HAP-1 (cell line): ENCODE data around the gene LAMB3.

Experiments
- DNase-seq, 2 experiments: peaks; one replicate each; pipeline ENCODE4 v3.0.0-alpha.2; 2016 to 2020; ENCODE audit warnings: low spot score in 2 of 2
- H3K27me3 ChIP-seq: fragments of 250-450 bp; sonication (Bioruptor Pico); 2 replicates; pipeline ENCODE4 v1.5.1; 2020; ENCODE audit warnings: low read depth, mild to moderate bottlenecking, moderate library complexity
- H3K36me3 ChIP-seq: fragments of 250-450 bp; sonication (Bioruptor Pico); replicated peaks from 2 replicates; pipeline ENCODE4 v1.5.1; 2020; ENCODE audit warnings: mild to moderate bottlenecking
- H3K4me1 ChIP-seq: fragments of 250-450 bp; sonication (Bioruptor Pico); 2 replicates; pipeline ENCODE4 v1.5.1; 2020; ENCODE audit warnings: mild to moderate bottlenecking
- H3K4me3 ChIP-seq: fragments of 250-450 bp; sonication (Bioruptor Pico); 2 replicates; pipeline ENCODE4 v1.5.1; 2020; ENCODE audit warnings: mild to moderate bottlenecking, moderate library complexity
- H3K9me3 ChIP-seq: fragments of 250-450 bp; sonication (Bioruptor Pico); 2 replicates; pipeline ENCODE4 v1.5.1; 2020; ENCODE audit warnings: mild to moderate bottlenecking, moderate library complexity
- in situ Hi-C: fragments of 300-500 bp; cut with MboI; formaldehyde crosslinking; loops from 3 replicates; pipeline ENCODE4 v1.14.3; 2020; ENCODE audit warnings: low sequenced_read_pairs, inconsistent platforms, mixed read lengths

The LAMB3 gene

DNA sequence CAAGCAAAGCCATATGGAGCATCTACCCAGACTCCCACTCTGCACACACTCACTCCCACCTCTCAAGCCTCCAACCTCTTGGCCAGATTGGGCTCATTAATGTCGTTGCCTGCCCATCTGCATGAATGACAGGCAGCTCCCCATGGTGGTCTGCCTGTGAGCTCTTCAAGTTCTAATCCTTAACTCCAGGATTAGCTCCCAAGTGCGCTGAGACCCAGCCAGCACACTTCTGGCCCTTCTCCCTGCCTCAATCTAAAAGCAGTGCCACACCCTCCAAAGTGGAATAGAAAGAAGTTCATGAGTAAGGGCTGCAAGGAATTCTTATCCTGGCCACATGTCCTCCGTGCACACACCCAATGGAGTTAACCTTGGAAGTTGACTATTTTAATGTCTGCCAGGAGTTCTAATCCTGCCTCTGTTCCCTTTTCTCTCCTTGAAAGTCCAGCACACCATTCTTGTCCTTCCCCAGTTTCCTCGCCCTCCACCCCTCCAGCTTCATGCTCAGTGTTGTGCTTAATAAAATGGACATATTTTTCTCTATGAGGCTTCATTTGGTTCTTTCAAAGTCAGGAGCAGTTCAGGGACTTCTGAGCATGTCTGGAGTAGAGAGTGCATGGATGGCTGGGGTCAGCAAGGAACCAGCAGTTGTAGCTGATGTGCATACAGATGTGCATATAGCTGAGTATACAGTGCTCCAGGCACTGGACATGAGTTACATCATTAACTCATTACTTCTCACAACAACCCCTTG is 38.6 kb downstream of the LAMB3 start:
- no peak overlapping the region for H3K4me3 ChIP-seq
- H3K4me1 ChIP-seq: no peaks in the 10 kb centered on the region
- no peaks in the 10 kb centered on the region for H3K36me3 ChIP-seq
- H3K27me3 ChIP-seq: peaks cover 3% of the 10 kb centered on the region; the same call in 1 of the 2 replicates
- DNase-seq: no peak
- no peaks in the 10 kb centered on the region for H3K9me3 ChIP-seq
- in situ Hi-C loops: no loop called here

DNA sequence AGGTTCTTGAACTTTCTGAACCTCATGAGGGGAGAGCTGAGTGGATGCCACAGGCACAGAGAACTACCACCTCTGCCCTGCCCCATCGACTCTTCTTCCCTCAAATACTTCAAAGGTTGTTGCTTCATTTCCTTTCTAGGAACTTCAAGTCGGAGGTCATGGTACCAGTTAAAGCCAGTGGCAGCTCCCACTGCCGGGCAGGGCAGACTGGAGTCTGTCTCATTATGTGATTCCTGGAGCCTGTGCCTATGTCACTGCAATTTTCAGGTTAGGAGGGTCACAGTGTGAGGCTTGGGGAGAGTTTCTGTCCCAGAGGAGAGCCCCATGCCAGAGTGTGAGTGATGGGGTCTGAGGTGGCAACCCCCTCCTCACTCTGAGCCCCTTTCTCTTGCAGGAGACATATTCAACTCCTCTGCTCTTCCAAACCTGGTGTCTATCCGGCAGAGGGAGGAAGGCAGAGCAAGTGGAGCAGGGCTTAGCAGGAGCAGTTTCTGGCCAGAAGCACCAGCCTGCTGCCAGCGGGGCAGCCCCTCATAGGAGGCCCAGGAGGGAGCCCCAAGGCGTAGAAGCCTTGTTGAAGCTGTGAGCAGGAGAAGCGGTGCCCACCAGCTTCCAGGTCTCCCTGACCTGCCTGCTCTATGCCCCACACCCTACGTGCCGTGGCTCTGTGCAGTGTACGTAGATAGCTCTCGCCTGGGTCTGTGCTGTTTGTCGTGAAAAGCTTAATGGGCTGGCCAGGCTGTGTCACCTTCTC is 39.4 kb downstream of the LAMB3 start:
- Histone ChIP-seq H3K27me3 (peaks cover 3% of the 10 kb centered on the region; the same call in 1 of the 2 replicates), H3K4me3 (no peak overlapping the region), H3K4me1 (no peaks in the 10 kb centered on the region), H3K9me3 (no peaks in the 10 kb centered on the region), H3K36me3 (no peaks in the 10 kb centered on the region)
- no peak for DNase-seq
- in situ Hi-C loops: no loop called here

DNA sequence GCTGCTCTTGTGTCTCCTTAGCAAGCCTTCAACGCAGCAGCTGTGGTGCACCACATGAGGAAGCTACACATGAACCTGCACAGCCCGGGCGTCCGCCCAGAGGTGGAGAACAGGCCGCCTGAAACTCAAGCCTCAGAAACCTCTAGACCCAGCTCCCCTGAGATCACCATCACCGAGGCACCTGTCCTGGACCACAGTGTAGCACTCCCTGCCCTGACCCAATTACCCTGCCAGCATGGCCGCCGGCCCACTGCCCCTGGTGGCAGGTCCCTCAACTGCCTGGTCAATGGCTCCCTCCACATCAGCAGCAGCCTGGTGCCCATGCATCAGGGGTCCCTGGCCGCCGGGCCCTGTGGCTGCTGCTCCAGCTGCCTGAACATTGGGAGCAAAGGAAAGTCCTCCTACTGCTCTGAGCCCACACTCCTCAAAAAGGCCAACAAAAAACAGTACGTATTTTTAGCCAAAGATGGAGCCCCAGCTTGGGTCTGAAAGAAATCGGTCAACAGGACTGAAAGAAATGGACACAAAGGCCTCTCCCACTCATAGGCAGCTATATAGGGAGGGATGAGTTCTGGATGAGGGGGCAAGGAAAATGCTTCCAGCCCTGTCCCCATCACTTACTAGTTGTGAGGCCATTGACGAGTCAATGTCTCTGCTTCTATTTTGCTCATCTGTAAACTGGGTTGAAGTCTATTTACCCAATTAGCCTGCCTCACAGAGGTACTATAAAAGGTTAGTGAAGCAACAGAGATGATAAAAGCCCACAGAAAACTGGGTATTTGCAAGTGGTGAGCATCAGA is 40.3 kb downstream of the LAMB3 start:
- H3K4me1 ChIP-seq: no peaks in the 10 kb centered on the region
- H3K27me3 ChIP-seq: peaks cover 3% of the 10 kb centered on the region; the same call in 1 of the 2 replicates
- H3K9me3 ChIP-seq: no peaks in the 10 kb centered on the region
- H3K4me3 ChIP-seq: no peak overlapping the region
- no peaks in the 10 kb centered on the region for H3K36me3 ChIP-seq
- DNase-seq: no peak
- in situ Hi-C loops: no loop called here

DNA sequence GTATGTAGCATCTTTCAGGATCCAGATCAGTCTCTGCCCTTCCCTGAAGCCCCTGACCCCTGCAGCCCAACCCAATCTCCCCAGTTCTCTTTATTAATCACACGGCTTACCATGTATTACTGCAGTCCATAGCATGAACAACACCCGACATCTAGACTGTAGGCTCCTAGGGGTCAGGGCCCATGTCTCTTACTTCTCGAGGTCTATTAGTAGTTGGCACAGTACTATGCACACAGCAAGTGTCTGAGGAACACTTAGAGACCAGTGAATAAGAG is 41.7 kb downstream of the LAMB3 start:
- peaks cover 3% of the 10 kb centered on the region; the same call in 1 of the 2 replicates for H3K27me3 ChIP-seq
- no peak for DNase-seq
- H3K36me3 ChIP-seq: no peaks in the 10 kb centered on the region
- H3K4me1 ChIP-seq: no peaks in the 10 kb centered on the region
- in situ Hi-C loops: no loop called here
- H3K4me3 ChIP-seq: no peak overlapping the region
- H3K9me3 ChIP-seq: no peaks in the 10 kb centered on the region

DNA sequence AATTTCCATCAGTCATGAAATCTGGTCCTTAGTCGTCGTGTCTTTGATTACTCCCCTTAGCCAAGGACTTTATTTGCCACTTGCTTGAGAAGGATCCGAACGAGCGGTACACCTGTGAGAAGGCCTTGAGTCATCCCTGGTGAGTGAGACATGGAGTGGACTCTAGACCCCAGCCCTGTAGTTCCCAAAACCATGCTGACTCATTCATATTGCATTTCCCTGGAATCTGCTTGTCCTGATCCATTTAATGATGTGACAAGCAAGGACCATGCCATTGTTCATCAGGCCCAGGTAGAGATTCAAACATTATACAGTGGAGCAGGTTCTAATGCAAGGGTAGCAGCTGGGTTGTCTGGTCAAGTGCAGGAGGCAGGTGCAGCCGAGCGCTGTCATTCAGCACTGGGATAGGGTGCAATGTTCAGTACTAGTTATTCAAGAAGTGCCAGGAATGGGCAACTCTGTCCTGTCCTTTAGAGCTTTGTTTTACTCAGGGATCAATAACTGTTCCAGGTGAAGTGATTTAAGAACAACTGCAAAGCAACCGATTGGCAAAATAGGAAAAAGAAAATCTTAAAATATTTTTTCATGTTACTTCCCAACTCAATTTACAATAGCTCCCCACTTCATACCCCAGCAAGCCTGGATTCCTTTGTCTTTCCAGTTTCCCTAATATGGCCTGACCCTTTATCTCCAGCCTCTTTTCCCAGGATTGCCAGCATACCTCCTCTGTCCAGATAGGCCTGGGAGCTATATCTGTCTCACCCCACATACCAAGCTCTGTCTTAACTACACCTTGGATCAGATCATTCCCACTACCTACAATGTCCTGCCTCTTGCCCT is 42.2 kb downstream of the LAMB3 start:
- H3K36me3 ChIP-seq: no peaks in the 10 kb centered on the region
- H3K9me3 ChIP-seq: no peaks in the 10 kb centered on the region
- no peak overlapping the region for H3K4me3 ChIP-seq
- DNase-seq: no peak
- peaks cover 3% of the 10 kb centered on the region; the same call in 1 of the 2 replicates for H3K27me3 ChIP-seq
- H3K4me1 ChIP-seq: no peaks in the 10 kb centered on the region
- in situ Hi-C loops: no loop called here

DNA sequence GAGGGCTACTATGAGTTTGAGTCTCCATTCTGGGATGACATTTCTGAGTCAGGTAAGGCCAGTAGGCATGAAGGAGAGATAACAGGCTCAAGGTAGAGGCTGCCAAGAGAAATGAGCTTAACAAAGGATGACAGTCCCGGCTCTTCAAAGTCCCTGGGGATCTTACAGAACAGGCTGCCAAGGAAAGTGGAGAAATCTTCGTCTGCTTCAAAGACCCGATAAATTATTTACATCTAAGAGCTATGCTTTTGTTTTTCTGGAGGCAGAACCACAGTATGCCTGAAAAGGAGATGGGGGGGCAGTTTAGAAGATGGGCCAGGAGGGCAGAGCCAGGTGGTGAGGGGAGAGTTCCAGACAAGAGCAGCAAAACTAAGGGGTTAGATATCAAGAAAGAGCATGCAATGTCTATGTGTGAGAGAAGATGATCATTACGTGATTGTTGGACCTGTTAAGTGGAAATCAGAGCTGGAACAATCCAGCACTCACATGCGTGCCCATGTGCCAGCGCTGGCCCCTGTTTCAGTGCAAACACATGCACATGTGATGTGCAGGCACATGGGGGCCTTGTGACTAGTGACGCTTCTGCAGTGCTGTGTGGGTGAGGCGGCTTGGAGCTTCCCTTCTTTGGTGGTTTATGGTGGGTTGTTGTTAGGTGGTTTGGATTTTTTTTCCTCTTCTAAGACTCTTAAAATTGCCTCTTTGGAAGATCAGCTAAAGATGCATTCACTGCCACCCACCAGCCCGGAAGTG is 43.0 kb downstream of the LAMB3 start:
- in situ Hi-C loops: no loop called here

DNA sequence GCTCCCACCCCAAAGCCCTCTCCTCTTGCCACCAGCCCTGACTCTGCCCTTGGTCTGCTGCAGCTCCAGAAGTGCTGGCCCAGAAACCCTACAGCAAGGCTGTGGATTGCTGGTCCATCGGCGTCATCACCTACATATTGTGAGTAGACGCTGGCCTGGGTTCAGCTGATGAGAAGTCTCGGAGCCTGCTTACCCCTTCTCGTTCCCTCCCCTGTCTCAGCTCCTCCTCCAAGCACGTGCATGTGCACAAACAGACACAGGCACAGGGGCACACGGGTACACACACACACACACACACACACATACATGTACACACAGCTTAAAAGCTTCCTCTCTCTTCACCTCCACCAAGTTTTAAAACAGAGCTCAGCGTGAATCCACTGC is 44.4 kb downstream of the LAMB3 start:
- Histone ChIP-seq H3K27me3 (peaks cover 3% of the 10 kb centered on the region; the same call in 1 of the 2 replicates), H3K36me3 (no peaks in the 10 kb centered on the region), H3K9me3 (no peaks in the 10 kb centered on the region), H3K4me3 (no peak overlapping the region), H3K4me1 (no peaks in the 10 kb centered on the region)
- DNase-seq: no peak
- in situ Hi-C loops: no loop called here

More for the DNA sequence above, 43.0 kb downstream of the LAMB3 start:
- no peak for DNase-seq
- H3K36me3 ChIP-seq: no peaks in the 10 kb centered on the region
- H3K27me3 ChIP-seq: peaks cover 3% of the 10 kb centered on the region; the same call in 1 of the 2 replicates
- H3K4me1 ChIP-seq: no peaks in the 10 kb centered on the region
- no peaks in the 10 kb centered on the region for H3K9me3 ChIP-seq
- H3K4me3 ChIP-seq: no peak overlapping the region

DNA sequence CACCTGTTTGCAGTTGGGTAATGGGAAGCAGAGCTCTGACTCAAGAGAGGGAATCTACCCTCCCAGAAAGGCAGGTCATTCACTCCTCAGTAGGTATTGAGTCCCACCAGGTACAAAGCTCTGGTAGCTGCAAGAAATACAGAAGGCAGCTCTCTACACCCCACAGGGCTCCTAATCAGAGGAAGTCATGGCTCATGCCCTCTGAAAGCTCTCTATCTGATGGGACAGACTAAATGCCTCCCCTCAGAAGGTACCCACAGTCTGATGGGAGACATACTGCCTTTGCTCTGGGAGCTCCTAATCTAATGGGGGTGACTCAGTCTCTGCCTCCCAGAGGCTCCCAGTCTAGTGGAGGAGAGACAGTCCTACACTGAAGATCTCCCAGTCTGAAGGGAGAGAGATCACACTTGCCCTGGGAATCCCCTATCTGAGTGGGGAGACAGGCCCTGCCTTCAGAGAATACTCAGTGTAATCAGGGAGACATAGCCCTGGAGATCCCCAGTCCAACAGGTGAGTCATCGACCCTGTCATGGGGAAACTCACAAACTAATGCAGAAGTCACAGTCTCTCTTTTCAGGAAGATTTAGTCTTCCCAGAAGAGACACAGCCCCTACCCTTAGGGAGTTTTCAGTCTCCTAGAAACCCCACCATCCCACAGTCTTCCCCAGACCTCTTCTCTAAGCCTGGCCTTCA is 45.0 kb downstream of the LAMB3 start:
- in situ Hi-C loops: no loop called here

DNA sequence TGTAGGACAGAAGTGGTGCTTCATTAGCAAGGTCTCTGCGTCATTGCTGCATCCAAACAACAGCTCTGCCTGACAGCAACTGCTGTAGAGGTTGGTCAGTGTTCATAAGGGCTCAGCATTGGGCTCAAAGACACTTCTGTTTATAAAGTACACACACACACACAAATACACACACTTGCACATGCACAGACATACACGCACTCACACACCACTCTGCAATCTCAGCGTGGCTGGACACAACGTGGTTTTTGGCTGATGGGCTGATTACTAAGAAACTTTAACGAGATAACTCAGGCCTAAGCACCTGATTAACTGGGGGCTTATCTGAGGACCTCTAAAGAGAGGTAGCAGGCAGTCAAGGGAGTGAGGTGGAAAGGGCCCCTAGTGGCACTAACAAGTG is 48.3 kb downstream of the LAMB3 start:
- Histone ChIP-seq H3K4me1 (no peaks in the 10 kb centered on the region), H3K36me3 (no peaks in the 10 kb centered on the region), H3K9me3 (no peaks in the 10 kb centered on the region), H3K4me3 (no peak overlapping the region), H3K27me3 (0 out of 2 replicates have a peak, but pooled peaks cover 2% of the 10 kb centered on the region)
- in situ Hi-C loops: no loop called here
- no peak for DNase-seq

More for the DNA sequence above, 45.0 kb downstream of the LAMB3 start:
- Histone ChIP-seq H3K4me1 (no peaks in the 10 kb centered on the region), H3K9me3 (no peaks in the 10 kb centered on the region), H3K36me3 (no peaks in the 10 kb centered on the region), H3K27me3 (peaks cover 3% of the 10 kb centered on the region; the same call in 1 of the 2 replicates), H3K4me3 (no peak overlapping the region)
- DNase-seq: no peak

DNA sequence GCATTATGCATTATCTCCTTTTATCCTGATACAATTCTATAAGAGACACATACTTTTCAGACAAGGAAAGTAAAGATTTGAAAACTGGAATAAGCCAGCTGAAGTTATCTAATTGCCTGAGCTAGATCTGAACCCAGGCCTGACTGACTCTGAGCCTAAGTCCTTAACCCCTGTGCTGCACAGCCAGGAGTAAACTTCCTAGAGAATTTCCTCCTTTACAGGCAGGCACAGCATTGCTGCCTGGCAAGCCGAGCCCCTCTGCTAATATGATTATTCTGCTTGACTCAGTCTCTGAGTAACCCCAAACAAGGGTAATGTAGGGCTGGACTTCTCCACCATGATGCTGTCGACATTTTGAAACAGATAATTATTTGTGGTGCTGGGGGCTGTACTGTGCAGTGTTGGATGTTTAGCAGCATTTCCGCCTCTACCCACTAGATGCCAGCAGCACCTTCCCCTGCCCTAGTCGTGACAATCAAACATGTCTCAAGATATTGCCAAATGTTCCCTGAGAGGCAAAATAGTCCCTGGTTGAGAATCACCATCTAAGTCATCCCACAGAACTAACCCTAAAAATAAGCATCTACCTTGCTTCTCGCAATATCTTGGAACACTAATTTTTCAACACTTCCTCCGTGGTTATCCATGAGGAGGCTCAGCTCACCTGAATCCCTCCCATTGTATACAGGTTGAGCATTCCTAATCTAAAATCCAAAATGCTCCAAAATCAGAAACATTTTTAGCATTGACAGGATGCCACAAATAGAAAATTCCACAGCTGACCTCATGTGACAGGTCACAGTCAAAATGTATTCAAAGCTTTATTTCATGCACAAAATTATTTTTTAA is 50.2 kb downstream of the LAMB3 start:
- H3K9me3 ChIP-seq: no peaks in the 10 kb centered on the region
- H3K4me1 ChIP-seq: no peaks in the 10 kb centered on the region
- in situ Hi-C loops: no loop called here
- H3K36me3 ChIP-seq: no peaks in the 10 kb centered on the region
- DNase-seq: peak in 1 of 2 experiments; percentile 17
- no peak overlapping the region for H3K4me3 ChIP-seq
- 0 out of 2 replicates have a peak, but pooled peaks cover 2% of the 10 kb centered on the region for H3K27me3 ChIP-seq

DNA sequence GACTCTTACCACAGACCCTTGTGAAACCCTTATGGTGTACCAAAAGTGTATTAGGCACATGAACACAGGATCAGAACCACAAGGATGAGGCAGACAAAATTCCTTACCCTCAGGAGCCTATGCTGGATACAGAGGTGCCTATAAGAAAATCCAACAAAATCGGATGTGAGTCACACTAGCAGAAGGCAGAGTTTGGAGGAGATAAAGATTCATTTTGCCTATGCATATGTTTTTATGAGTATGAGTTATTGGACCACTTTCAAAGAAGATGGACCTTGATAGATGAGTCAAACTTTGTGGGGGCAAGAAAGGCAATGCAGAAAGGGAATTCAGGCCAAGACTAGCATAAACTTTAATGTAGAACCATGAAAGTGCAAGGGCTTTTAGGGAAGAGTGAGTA is 51.7 kb downstream of the LAMB3 start:
- H3K36me3 ChIP-seq: no peaks in the 10 kb centered on the region
- H3K9me3 ChIP-seq: no peaks in the 10 kb centered on the region
- in situ Hi-C loops: no loop called here
- H3K4me1 ChIP-seq: no peaks in the 10 kb centered on the region
- peaks cover 8% of the 10 kb centered on the region for H3K27me3 ChIP-seq
- no peak overlapping the region for H3K4me3 ChIP-seq
- DNase-seq: no peak
